MM.1S (cell line): ENCODE measurements around the gene NCAPD3.

Experiments used
- CTCF ChIP-seq: fragments of 300-600 bp; sonication (generic); IDR thresholded peaks from 2 replicates; pipeline ENCODE4 v1.5.1; 2016; ENCODE audit warnings: antibody characterized with exemption, low read length, mixed read lengths
- EZH2 ChIP-seq: fragments of 300-600 bp; sonication (generic); optimal IDR thresholded peaks from 2 replicates; pipeline ENCODE3; 2017; ENCODE audit warnings: low read depth, mild to moderate bottlenecking, antibody characterized with exemption, low read length, mixed read lengths
- EZH2phosphoT487 ChIP-seq: fragments of 300-600 bp; sonication (generic); IDR thresholded peaks from 2 replicates; pipeline ENCODE4 v1.6.1; 2018; ENCODE audit warnings: antibody characterized with exemption, low read length

GRCh38 chr11:134155456-134155855 lies 68.3 kb downstream of the NCAPD3 start:
- TF ChIP-seq CTCF = no peak
- TF ChIP-seq EZH2 = no peak
- TF ChIP-seq EZH2phosphoT487 = no peak
